SK-N-SH (cell line): ENCODE measurements around the gene TLE6. TPM values are rescaled to one million over a fixed set of nuclear protein-coding genes. Genes with fewer than 3 reads are reported as not detected.

Experiments
- CTCF ChIA-PET: fragments of 300-600, 350-600 bp; formaldehyde crosslinking; extraction: SDS; loops from one replicate; lab custom pipeline; 2021; lab: Yijun Ruan, JAX
- POLR2A ChIA-PET: fragments of 350-600 bp; sonication (Branson Sonifier 250); formaldehyde crosslinking; extraction: SDS; loops from one replicate; lab custom pipeline; 2020; ENCODE audit warnings: antibody characterized with exemption, inconsistent platforms; lab: Yijun Ruan, JAX
- DNase-seq: peaks from one replicate; pipeline ENCODE4 v3.0.0; 2012
- H2AFZ ChIP-seq: fragments of 200-600 bp; sonication (generic); 2 replicates; pipeline ENCODE4 v1.8.1; 2016; ENCODE audit warnings: antibody characterized with exemption, mild to moderate bottlenecking, low read depth
- H3F3A ChIP-seq: fragments of 200-600 bp; sonication (generic); replicated peaks from 2 replicates; pipeline ENCODE3; 2016; ENCODE audit warnings: antibody characterized with exemption, mild to moderate bottlenecking; ENCODE audit not compliant: insufficient read depth
- H3K27ac ChIP-seq, 2 experiments: fragments of 200-500 bp in 1 of 2; fragments of 200-600 bp in 1 of 2; sonication (Bioruptor generic) in 1 of 2; sonication (generic), shearing (Covaris generic) in 1 of 2; 2 replicates each; pipeline versions ENCODE4 v1.5.1 to v1.6.1; 2014 to 2016; ENCODE audit warnings: low read depth in 2 of 2, inconsistent platforms in 1 of 2, low read length in 1 of 2, mild to moderate bottlenecking in 1 of 2, mixed read lengths in 1 of 2
- H3K27me3 ChIP-seq: fragments of 200-600 bp; sonication (generic), shearing (Covaris generic); 2 replicates; pipeline ENCODE4 v1.6.1; 2016; ENCODE audit warnings: mixed run types; ENCODE audit not compliant: insufficient read depth
- H3K36me3 ChIP-seq, 2 experiments: fragments of 200-500 bp in 1 of 2; fragments of 200-600 bp in 1 of 2; sonication (Bioruptor generic) in 1 of 2; sonication (generic) in 1 of 2; replicated peaks in 1 of 2; 2 replicates each; pipeline versions ENCODE3 to v1.5.1; 2014 to 2016; ENCODE audit warnings: low read length in 1 of 2, mild to moderate bottlenecking in 1 of 2; ENCODE audit not compliant: insufficient read depth in 2 of 2, control insufficient read depth in 1 of 2
- H3K4me1 ChIP-seq, 2 experiments: fragments of 200-500 bp in 1 of 2; fragments of 200-600 bp in 1 of 2; sonication (Bioruptor generic) in 1 of 2; sonication (generic), shearing (Covaris generic) in 1 of 2; 2 replicates each; pipeline versions ENCODE4 v1.5.1 to v1.6.1; 2014 to 2016; ENCODE audit warnings: low read depth in 1 of 2, low read length in 1 of 2, mixed run types in 1 of 2; ENCODE audit not compliant: insufficient read depth in 2 of 2, control insufficient read depth in 1 of 2
- H3K4me2 ChIP-seq: fragments of 200-600 bp; sonication (generic), shearing (Covaris generic); 2 replicates; pipeline ENCODE4 v1.6.1; 2017; ENCODE audit warnings: mixed run types
- H3K4me3 ChIP-seq, 2 experiments: fragments of 200-500 bp in 1 of 2; fragments of 200-600 bp in 1 of 2; sonication (Bioruptor generic) in 1 of 2; sonication (generic), shearing (Covaris generic) in 1 of 2; 2 replicates each; pipeline versions ENCODE4 v1.5.1 to v1.8.1; 2014 to 2016; ENCODE audit warnings: low read depth in 2 of 2, inconsistent platforms in 1 of 2, low read length in 1 of 2, mild to moderate bottlenecking in 1 of 2, mixed read lengths in 1 of 2, moderate library complexity in 1 of 2
- H3K79me2 ChIP-seq: fragments of 200-600 bp; sonication (generic); 2 replicates; pipeline ENCODE4 v1.8.1; 2017; ENCODE audit warnings: mild to moderate bottlenecking; ENCODE audit not compliant: insufficient read depth
- H3K9ac ChIP-seq: fragments of 200-600 bp; sonication (generic); 2 replicates; pipeline ENCODE4 v1.6.1; 2017; ENCODE audit warnings: mixed run types
- H3K9me2 ChIP-seq: fragments of 200-600 bp; sonication (generic); 2 replicates; pipeline ENCODE4 v1.6.1; 2017; ENCODE audit warnings: mixed run types
- H3K9me3 ChIP-seq: fragments of 200-600 bp; sonication (generic); 2 replicates; pipeline ENCODE4 v1.6.1; 2017; ENCODE audit warnings: mixed run types, mild to moderate bottlenecking, moderate library complexity
- H4K20me1 ChIP-seq: fragments of 200-600 bp; sonication (generic); 2 replicates; pipeline ENCODE4 v1.6.1; 2017; ENCODE audit warnings: mild to moderate bottlenecking, mixed run types; ENCODE audit not compliant: insufficient read depth
- EP300 ChIP-seq, 2 experiments: IDR thresholded peaks; 2 replicates each; pipeline versions ENCODE4 v1.4.0 to v1.6.1; 2012; ENCODE audit warnings: borderline replicate concordance in 1 of 2, low read depth in 1 of 2, low read length in 1 of 2
- EZH2phosphoT487 ChIP-seq: fragments of 200-600 bp; sonication (generic); IDR thresholded peaks from 2 replicates; pipeline ENCODE4 v1.6.1; 2017; ENCODE audit warnings: low read depth, mixed run types, mild to moderate bottlenecking, antibody characterized with exemption, moderate library complexity, borderline replicate concordance
- FOSL2 ChIP-seq: IDR thresholded peaks from 2 replicates; pipeline ENCODE4 v1.4.0; 2012; ENCODE audit warnings: low read depth, mild to moderate bottlenecking, moderate library complexity, borderline replicate concordance
- FOXJ3 ChIP-seq: sonication (generic); formaldehyde crosslinking; IDR thresholded peaks from 2 replicates; pipeline ENCODE4 v1.5.1; 2020; ENCODE audit warnings: mild to moderate bottlenecking, missing genetic modification reagents
- GATA2 ChIP-seq: sonication (generic); formaldehyde crosslinking; IDR thresholded peaks from 2 replicates; pipeline ENCODE4 v1.5.0; 2020; ENCODE audit warnings: mild to moderate bottlenecking, missing genetic modification reagents
- IRF3 ChIP-seq: fragments of 150-350 bp; IDR thresholded peaks from 2 replicates; pipeline ENCODE4 v1.6.1; 2016; ENCODE audit warnings: mild to moderate bottlenecking, low read depth, low read length
- MEF2A ChIP-seq: IDR thresholded peaks from 2 replicates; pipeline ENCODE4 v1.4.0; 2012; ENCODE audit warnings: low read depth, borderline replicate concordance
- MXI1 ChIP-seq: IDR thresholded peaks from 2 replicates; pipeline ENCODE4 v1.6.1; 2012; ENCODE audit warnings: mild to moderate bottlenecking, low read depth, low read length, improper control_type of control experiment
- NFIC ChIP-seq: IDR thresholded peaks from 2 replicates; pipeline ENCODE4 v1.4.0; 2012; ENCODE audit warnings: borderline replicate concordance
- POLR2AphosphoS5 ChIP-seq: IDR thresholded peaks from 2 replicates; pipeline ENCODE4 v1.6.1; 2012; ENCODE audit warnings: low read depth, low read length
- RAD21 ChIP-seq: IDR thresholded peaks from 2 replicates; pipeline ENCODE4 v1.6.1; 2012; ENCODE audit warnings: mild to moderate bottlenecking, low read length
- RCOR1 ChIP-seq: fragments of 150-350 bp; IDR thresholded peaks from 2 replicates; pipeline ENCODE4 v1.6.1; 2017; ENCODE audit warnings: antibody characterized with exemption, low read length
- RFX5 ChIP-seq: IDR thresholded peaks from 2 replicates; pipeline ENCODE4 v1.6.1; 2012; ENCODE audit warnings: mild to moderate bottlenecking, improper control_type of control experiment, low read length
- SIN3A ChIP-seq: IDR thresholded peaks from 2 replicates; pipeline ENCODE4 v1.6.1; 2012; ENCODE audit warnings: low read depth, mild to moderate bottlenecking, low read length, moderate library complexity, borderline replicate concordance
- TAF1 ChIP-seq: IDR thresholded peaks from 2 replicates; pipeline ENCODE4 v1.6.1; 2012; ENCODE audit warnings: low read depth, mild to moderate bottlenecking, low read length, moderate library complexity, borderline replicate concordance
- TCF12 ChIP-seq: IDR thresholded peaks from 2 replicates; pipeline ENCODE4 v1.4.0; 2012
- TEAD4 ChIP-seq: IDR thresholded peaks from 2 replicates; pipeline ENCODE4 v1.4.0; 2012; ENCODE audit warnings: mild to moderate bottlenecking, borderline replicate concordance; ENCODE audit not compliant: insufficient read depth
- USF1 ChIP-seq: IDR thresholded peaks from 2 replicates; pipeline ENCODE4 v1.4.0; 2012; ENCODE audit warnings: low read depth, borderline replicate concordance
- WGBS: methylation state at CpG from one replicate; pipeline ENCODE4 v1.1.6; 2017; ENCODE audit warnings: low lambda C conversion rate; 5-methylcytosine and 5-hydroxymethylcytosine counted together
- polyA plus RNA-seq, 3 experiments: library from polyadenylated mRNA; depleted of rRNA; stranded (reverse); fragments of >200 nt; gene quantifications; 2 replicates each; pipeline ENCODE4 v1.2.3, GENCODE V29; 2012

Gene TLE6
- polyA plus RNA-seq, 1 of the 3 experiments (the other 2 are of a cell fraction): 3.3 TPM

DNA sequence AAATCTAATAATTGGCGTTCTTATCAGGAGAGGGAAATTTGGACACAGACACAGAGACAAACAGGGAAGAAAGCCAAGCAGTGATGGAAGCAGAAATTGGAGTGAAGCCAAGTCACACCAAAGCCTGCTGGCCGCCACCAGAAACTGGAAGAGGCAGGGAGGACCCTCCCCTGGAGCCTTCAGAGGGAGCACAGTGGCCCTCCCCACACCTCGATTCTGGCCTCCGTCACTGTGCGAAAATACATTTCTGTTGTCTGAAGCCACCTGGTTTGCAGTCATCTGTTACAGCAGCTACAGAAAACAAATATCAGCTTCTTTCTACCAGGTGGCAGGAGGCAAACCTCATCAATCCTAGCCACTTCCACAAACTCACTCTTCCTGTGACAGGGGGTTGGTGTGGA is 8.3 kb upstream of the TLE6 start:
- no peaks in the 10 kb centered on the region for H3K27me3 ChIP-seq
- H3K36me3 ChIP-seq: no peaks in the 10 kb centered on the region
- ChIA-PET POLR2A (interaction anchor here (0.9 to 1.4 kb wide), 5 partner anchors 15 to 106 kb away, joined by 3 to 5 read pairs (median 3); no protein-coding TSS in a partner anchor), CTCF (interaction anchor here (0.9 to 10.7 kb wide), 8 partner anchors 9 to 195 kb away, joined by 3 to 154 read pairs (median 6); no protein-coding TSS in a partner anchor)
- no peak overlapping the region for H3K4me2 ChIP-seq
- H3K27ac ChIP-seq: no peak overlapping the region
- H3K79me2 ChIP-seq: no peaks in the 10 kb centered on the region
- H4K20me1 ChIP-seq: no peaks in the 10 kb centered on the region
- 39% methylated on average over 5 of the region's 5 CpGs for WGBS
- peak; percentile 59 for DNase-seq
- peaks cover 0 to 4% of the 10 kb centered on the region in 2 experiments; a peak in 1 of 4 replicates for H3K4me1 ChIP-seq
- H3K9me2 ChIP-seq: no peaks in the 10 kb centered on the region
- no peaks in the 10 kb centered on the region for H3K9me3 ChIP-seq
- H3K9ac ChIP-seq: no peak overlapping the region
- peaks cover 3% of the 10 kb centered on the region for H3F3A ChIP-seq
- no peak overlapping the region for H2AFZ ChIP-seq
- TF ChIP-seq RFX5: no peak
- no peak for TF ChIP-seq POLR2AphosphoS5
- TF ChIP-seq MEF2A: no peak
- TF ChIP-seq TAF1: no peak
- peak; percentile 89 for TF ChIP-seq FOXJ3 (CRISPR knock-in tag)
- TF ChIP-seq EZH2phosphoT487: no peak
- TF ChIP-seq TEAD4: no peak
- TF ChIP-seq MXI1: peak; percentile 55; the same call in 1 of the 2 replicates
- TF ChIP-seq EP300 (IDR thresholded peaks at IDR 0.05; ENCODE audit: borderline replicate concordance in 1 of 2, low read depth in 1 of 2, low read length in 1 of 2): peak in 1 of 2 experiments; percentile 80; a peak in 2 of 4 replicates
- peak; percentile 90 for TF ChIP-seq GATA2
- peak; percentile 8 for TF ChIP-seq RAD21
- TF ChIP-seq NFIC: peak; percentile 79
- TF ChIP-seq TCF12: no peak
- TF ChIP-seq RCOR1: no peak; the same call in 1 of the 2 replicates
- TF ChIP-seq IRF3: no peak
- TF ChIP-seq FOSL2: no peak
- no peak for TF ChIP-seq SIN3A
- no peak for TF ChIP-seq USF1
- no peak overlapping the region for H3K4me3 ChIP-seq
